Smooth muscle cell of trachea (primary cell): Measurements from ENCODE around the gene TMEM250. TPM values are rescaled to one million over a fixed set of nuclear protein-coding genes. Genes with fewer than 3 reads are reported as not detected.

Source experiments
- total RNA-seq: library from RNA; depleted of rRNA; stranded (reverse); fragments of >200 nt; gene quantifications from 2 replicates; pipeline ENCODE4 v1.2.1, GENCODE V29; 2014

TMEM250 gene
- total RNA-seq: 43.1 and 80.7 TPM in 2 replicates

DNA sequence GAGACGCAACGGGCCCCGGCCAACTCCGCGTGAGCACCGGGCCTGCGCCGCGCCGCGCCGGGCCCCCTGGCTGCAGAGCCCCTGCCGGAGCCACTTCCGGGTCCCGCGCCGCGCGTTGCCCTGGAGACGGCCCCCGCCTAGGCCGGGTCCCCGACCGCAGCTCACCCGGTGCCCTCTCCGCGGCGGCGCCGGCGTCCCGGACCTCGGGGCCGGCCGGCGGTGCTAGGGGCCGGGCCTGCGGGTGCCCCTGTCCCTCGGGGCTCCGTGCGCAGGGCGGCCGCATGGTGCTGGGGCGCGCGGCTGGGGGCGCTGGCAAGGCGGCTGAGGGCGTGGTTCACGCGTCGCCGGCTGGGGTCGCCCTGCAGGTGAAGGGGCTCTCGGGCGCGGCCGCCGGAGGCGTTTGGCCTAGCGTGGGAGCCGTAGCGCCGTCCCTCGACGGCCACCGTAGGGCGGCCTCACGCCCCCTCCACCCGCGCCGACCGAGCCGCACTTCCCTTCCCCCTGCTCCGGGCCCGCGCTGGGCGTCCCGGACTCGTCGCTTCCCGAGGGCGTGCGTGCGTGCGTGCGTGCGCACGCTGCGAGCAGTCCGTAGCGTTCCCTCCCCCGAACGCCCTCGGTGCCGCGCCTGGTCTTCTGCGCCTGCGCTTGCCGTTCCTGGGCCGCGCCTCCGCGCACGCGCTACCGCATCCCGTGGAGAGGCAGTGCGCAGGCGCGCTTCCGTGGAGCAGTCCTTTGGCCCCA, at the start of gene TMEM250:
TSS of gene TMEM250 (minus strand) at position 556 of the 741 bp plus-strand sequence. CDS start 1,975 bp downstream, outside the sequence.

DNA sequence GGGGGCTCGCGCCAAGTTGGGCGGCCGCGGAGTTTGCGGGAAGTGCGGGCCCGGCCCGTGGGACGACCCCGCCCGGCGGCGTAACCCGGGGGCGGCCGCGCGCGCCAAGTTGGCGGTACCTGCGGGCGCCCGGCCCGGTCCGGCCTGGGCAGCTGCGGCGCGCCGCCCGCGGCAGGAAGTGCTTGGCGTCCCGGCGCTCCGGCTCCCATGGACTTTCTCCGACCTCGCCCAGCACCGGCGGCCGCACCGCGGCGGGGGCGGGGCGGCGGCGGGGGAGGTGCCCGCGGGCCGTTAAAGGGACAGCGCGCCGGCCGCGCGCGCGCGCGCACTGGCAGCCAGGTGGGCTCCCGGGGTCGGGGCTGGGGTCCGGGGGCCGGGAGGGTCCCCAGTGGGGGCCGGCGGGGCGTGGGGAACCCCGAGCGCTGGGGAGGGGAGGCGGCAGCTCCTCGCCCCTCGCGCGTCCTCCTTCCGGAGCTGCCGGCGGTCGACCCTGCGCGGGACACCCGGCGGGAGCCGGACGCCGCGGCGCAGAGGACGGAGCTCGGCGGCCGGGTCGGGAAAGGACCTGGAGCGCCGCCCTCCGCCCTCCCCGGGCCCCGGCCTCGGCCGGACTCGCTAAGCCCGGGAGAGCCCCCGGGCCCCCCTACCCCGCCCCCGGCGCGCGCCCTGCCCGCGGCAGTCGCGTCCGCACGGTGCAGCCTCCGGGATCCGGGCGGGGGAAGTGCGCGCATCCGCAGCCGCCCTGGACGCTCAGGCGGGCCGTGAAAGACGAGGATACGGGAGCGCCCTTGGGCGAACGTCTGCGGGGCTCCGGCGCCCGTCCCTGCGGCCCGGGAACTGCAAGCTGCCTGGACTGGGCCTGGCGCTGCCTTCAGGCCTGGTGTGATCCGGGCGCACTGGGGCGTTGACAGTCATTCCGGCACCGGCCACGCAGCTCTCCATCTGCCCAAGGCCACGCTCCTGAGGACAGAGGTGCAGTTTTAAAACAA, 23.3 kb downstream of the TMEM250 start, which contains the start of gene NACC2:
TSS of gene NACC2 (minus strand) at position 220 of the 989 bp plus-strand sequence. CDS start 44,768 bp downstream, outside the sequence.

Other genes starting within 250 kb of the TMEM250 start
- 23.6 and 25.1 TPM in 2 replicates for gene CAMSAP1, start 211.3 kb downstream of the TMEM250 start, total RNA-seq
- 31.4 and 33.2 TPM in 2 replicates for gene UBAC1, start 157.5 kb downstream of the TMEM250 start, total RNA-seq
- 19.9 and 30.3 TPM in 2 replicates for gene NACC2, start 23.6 kb downstream of the TMEM250 start, total RNA-seq
- gene LHX3, start 86.3 kb upstream of the TMEM250 start, total RNA-seq: under 0.01 TPM in 1 of 2 replicates, not detected in the other
- gene QSOX2, start 126.9 kb upstream of the TMEM250 start, total RNA-seq: 12.2 and 18.9 TPM in 2 replicates
- gene CCDC187, start 185.2 kb upstream of the TMEM250 start, total RNA-seq: under 0.01 and 0.17 TPM in 2 replicates
- 104 and 143 TPM in 2 replicates for gene GPSM1, start 208.7 kb upstream of the TMEM250 start, total RNA-seq
- 14.6 and 24.7 TPM in 2 replicates for gene DNLZ, start 244.9 kb upstream of the TMEM250 start, total RNA-seq